Activated T-cell treated with anti-CD3 and anti-CD28 coated beads, Interleukin-2, amount 50 U/mL, for 4 hours (primary cell): ENCODE results near the gene IGSF11. TPM values are rescaled to one million over a fixed set of nuclear protein-coding genes. Genes with fewer than 3 reads are reported as not detected.
"Not testable (repeated sequence)": the region's sequence is repeated elsewhere in the genome, so short reads cannot be mapped to it uniquely, and the experiment has no call there.

Experiments used
- ATAC-seq, 2 donors: fragments of 200-7000 bp; cut with Tn5 transposase; one replicate each; pipeline ENCODE4 v1.10.0; 2021
- DNase-seq: peaks from one replicate; pipeline ENCODE4 v3.0.0-alpha.2; 2020
- H3K27me3 Mint-ChIP-seq: one replicate; pipeline ENCODE4 v1.8.0; 2021; ENCODE audit warnings: low read depth, mixed read lengths
- H3K36me3 Mint-ChIP-seq: one replicate; pipeline ENCODE4 v1.8.0; 2022; ENCODE audit warnings: mixed read lengths; ENCODE audit not compliant: insufficient read depth
- H3K4me1 Mint-ChIP-seq: one replicate; pipeline ENCODE4 v1.8.0; 2021; ENCODE audit warnings: low read depth, mixed read lengths
- H3K4me3 Mint-ChIP-seq: one replicate; pipeline ENCODE4 v1.8.0; 2021; ENCODE audit warnings: mild to moderate bottlenecking, moderate library complexity, mixed read lengths
- H3K9me3 Mint-ChIP-seq: one replicate; pipeline ENCODE4 v1.8.0; 2021; ENCODE audit warnings: mixed read lengths
- total RNA-seq, 3 donors: library from RNA; stranded (reverse); gene quantifications; one replicate each; pipeline ENCODE4 v1.2.1, GENCODE V29; 2021

Gene IGSF11, protein sequence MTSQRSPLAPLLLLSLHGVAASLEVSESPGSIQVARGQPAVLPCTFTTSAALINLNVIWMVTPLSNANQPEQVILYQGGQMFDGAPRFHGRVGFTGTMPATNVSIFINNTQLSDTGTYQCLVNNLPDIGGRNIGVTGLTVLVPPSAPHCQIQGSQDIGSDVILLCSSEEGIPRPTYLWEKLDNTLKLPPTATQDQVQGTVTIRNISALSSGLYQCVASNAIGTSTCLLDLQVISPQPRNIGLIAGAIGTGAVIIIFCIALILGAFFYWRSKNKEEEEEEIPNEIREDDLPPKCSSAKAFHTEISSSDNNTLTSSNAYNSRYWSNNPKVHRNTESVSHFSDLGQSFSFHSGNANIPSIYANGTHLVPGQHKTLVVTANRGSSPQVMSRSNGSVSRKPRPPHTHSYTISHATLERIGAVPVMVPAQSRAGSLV
- not detected for total RNA-seq

DNA sequence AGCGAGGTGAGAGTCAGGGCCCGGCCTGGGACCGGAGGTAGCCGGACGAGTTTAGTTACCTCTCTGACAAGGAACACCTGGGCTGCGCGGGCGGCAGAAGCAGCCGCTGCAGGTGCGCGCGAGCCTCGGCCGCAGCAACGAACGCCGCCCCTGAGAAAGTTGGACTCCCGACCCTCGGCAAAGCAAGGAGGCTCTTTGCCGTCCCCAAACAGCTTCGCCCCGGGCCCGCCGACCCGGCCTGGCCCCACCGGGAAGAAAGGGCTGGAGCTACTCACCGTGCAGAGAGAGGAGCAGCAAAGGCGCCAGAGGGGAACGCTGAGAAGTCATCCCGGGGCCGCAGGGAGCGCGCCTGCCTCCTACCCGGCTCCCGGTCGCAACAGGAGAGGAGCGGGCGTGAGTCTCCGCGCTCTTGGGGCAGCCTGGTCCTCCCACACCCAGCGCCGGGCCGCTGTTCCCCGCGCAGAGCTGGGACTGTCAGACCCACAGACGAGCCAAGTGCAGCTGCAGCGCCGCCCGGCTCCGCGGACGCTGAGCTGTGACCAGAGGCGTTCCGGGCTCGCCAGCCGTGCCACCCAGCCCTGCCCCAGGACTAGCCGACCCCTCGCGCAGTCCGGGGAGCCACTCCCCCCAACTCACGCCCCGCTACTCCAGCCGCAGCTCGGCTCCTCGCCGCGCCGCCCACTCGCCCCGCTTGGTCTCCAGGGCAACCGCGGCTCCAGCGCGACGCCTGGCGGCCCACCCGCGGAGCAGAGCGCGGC is at the start of gene IGSF11:
TSS of gene IGSF11 (minus strand) at position 591 of the 758 bp plus-strand sequence. CDS start at position 327, 264 bp downstream.
- peaks cover 3% of the 10 kb centered on the region for H3K4me1 Mint-ChIP-seq
- H3K27me3 Mint-ChIP-seq = peaks cover 41% of the 10 kb centered on the region
- H3K36me3 Mint-ChIP-seq = no peaks in the 10 kb centered on the region
- no peaks in the 10 kb centered on the region for H3K9me3 Mint-ChIP-seq
- peak within 1 kb of the TSS; percentile 86 for H3K4me3 Mint-ChIP-seq
- DNase-seq = peak; percentile 65
- ATAC-seq = peak; percentile 93 to 94

- ATAC-seq = no peak
- no peaks in the 10 kb centered on the region for H3K4me1 Mint-ChIP-seq
- no peak overlapping the region for H3K4me3 Mint-ChIP-seq
- no peaks in the 10 kb centered on the region for H3K36me3 Mint-ChIP-seq
- H3K27me3 Mint-ChIP-seq = peaks cover 4% of the 10 kb centered on the region
- DNase-seq = no peak
- peaks cover 3% of the 10 kb centered on the region for H3K9me3 Mint-ChIP-seq
These were observed 45.7 kb upstream of the IGSF11 start for GRCh38 chr3:119080364-119080763.

- H3K36me3 Mint-ChIP-seq = no peaks in the 10 kb centered on the region
These were observed 38.8 kb upstream of the IGSF11 start for GRCh38 chr3:119073258-119074001.

GRCh38 chr3:119072451-119072850 is 37.8 kb upstream of the IGSF11 start:
- not testable (repeated sequence) for H3K4me1 Mint-ChIP-seq, H3K9me3 Mint-ChIP-seq, H3K36me3 Mint-ChIP-seq, H3K4me3 Mint-ChIP-seq, DNase-seq, ATAC-seq
- peaks cover 20% of the 10 kb centered on the region for H3K27me3 Mint-ChIP-seq

More at GRCh38 chr3:119073258-119074001, 38.8 kb upstream of the IGSF11 start:
- Mint-ChIP-seq H3K27me3 (peaks cover 17% of the 10 kb centered on the region), H3K4me1 (no peaks in the 10 kb centered on the region), H3K4me3 (no peak overlapping the region), H3K9me3 (peaks cover 3% of the 10 kb centered on the region)
- DNase-seq (no peak), ATAC-seq (no peak)

- no peak for ATAC-seq
- Mint-ChIP-seq H3K4me3 (no peak overlapping the region), H3K4me1 (no peaks in the 10 kb centered on the region), H3K9me3 (no peaks in the 10 kb centered on the region), H3K36me3 (no peaks in the 10 kb centered on the region), H3K27me3 (peaks cover 20% of the 10 kb centered on the region)
- DNase-seq = no peak
These were observed 35.1 kb upstream of the IGSF11 start for GRCh38 chr3:119069725-119070124.

DNA sequence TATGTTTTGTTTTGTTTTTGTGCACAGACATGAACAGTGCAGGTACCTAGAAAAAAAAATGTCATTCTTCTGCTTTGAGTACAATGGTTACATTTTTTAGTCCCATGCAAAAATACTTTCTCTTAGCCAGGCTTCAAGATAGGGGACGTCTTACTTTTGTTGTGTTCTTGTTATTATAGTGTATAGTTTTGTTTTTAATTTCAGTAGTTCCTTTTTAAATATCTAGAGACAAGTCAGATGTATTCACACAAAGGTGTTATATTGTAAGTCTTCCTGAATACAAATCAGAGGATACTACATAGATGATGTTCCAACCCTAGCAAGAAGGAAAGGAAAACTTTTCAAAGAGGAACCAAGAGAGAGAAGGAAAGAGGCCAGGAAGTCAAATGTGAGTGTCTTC is 28.8 kb upstream of the IGSF11 start:
- no peak overlapping the region for H3K4me3 Mint-ChIP-seq
- no peaks in the 10 kb centered on the region for H3K9me3 Mint-ChIP-seq
- no peaks in the 10 kb centered on the region for H3K4me1 Mint-ChIP-seq
- H3K27me3 Mint-ChIP-seq = peaks cover 3% of the 10 kb centered on the region
- H3K36me3 Mint-ChIP-seq = no peaks in the 10 kb centered on the region
- ATAC-seq (no peak), DNase-seq (no peak)

DNA sequence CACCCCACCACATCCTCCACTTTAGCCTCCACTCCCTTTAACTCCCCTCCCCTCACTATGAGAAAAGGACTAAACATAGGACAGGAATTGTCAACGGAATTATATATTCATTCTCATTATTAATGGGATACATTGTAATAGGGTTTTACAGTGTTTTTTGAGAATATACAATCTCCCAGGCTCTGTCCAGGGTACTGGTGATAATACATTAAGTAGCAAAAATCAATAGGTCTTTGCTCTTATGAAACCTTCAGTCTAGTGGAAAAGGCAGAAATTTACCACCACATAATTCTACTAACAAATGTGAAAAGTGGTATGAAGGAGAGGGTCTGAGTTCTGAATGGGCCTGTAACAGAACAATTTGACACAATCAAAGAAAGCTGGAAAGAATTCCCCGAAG is 28.2 kb upstream of the IGSF11 start:
- ATAC-seq (no peak), DNase-seq (no peak)
- H3K9me3 Mint-ChIP-seq = no peaks in the 10 kb centered on the region
- H3K36me3 Mint-ChIP-seq = no peaks in the 10 kb centered on the region
- H3K4me1 Mint-ChIP-seq = no peaks in the 10 kb centered on the region
- H3K27me3 Mint-ChIP-seq = peaks cover 2% of the 10 kb centered on the region
- no peak overlapping the region for H3K4me3 Mint-ChIP-seq

DNA sequence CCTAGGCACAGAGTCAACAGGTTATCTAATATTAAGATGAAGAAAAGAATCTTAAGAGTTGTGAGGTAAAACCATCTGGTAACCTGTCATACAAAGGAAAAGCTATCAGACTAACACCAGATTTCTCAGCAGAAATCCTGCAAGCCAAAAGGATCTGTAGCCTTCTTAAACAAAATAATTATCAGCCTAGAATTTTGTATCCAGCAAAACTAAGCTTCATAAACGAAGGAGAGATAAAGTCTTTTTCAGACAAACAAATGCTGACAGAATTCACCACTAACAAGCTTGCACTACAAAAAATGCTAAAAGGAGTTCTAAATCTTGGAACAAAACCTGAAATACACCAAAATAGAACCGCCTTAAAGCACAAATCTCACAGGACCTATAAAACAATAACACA is 9.9 kb upstream of the IGSF11 start:
- H3K4me3 Mint-ChIP-seq = no peak overlapping the region
- no peak for ATAC-seq
- no peaks in the 10 kb centered on the region for H3K36me3 Mint-ChIP-seq
- H3K27me3 Mint-ChIP-seq = peaks cover 16% of the 10 kb centered on the region
- peaks cover 6% of the 10 kb centered on the region for H3K9me3 Mint-ChIP-seq
- DNase-seq = no peak
- H3K4me1 Mint-ChIP-seq = no peaks in the 10 kb centered on the region

GRCh38 chr3:119042162-119042561 is 7.5 kb upstream of the IGSF11 start:
- no peak for DNase-seq
- Mint-ChIP-seq H3K4me3 (no peak overlapping the region), H3K27me3 (peaks cover 22% of the 10 kb centered on the region), H3K4me1 (no peaks in the 10 kb centered on the region), H3K9me3 (peaks cover 6% of the 10 kb centered on the region), H3K36me3 (no peaks in the 10 kb centered on the region)
- no peak for ATAC-seq

DNA sequence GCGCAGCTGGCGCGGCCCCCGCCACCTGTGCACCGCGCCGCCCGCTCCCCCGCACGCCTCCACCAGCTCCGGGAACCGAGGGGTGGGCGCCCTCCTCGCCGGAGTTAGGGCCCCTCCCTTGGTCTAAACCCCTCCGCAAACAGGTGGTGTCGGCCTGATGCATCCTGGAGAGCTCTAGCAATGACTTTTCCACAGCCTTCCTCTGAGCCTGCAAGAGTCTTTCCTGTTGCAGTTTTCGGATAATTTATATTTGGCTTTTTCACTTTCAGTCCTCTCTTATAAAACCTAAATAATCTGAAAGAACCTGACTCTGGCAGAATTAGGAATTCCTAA is 334 bp upstream of the IGSF11 start:
- Mint-ChIP-seq H3K9me3 (no peaks in the 10 kb centered on the region), H3K36me3 (no peaks in the 10 kb centered on the region), H3K27me3 (peaks cover 41% of the 10 kb centered on the region), H3K4me1 (peaks cover 3% of the 10 kb centered on the region), H3K4me3 (peak overlapping the region; percentile 66)
- DNase-seq (no peak), ATAC-seq (no peak)

- H3K9me3 Mint-ChIP-seq = no peaks in the 10 kb centered on the region
- ATAC-seq (no peak), DNase-seq (no peak)
- H3K4me3 Mint-ChIP-seq = peak overlapping the region; percentile 86
- H3K4me1 Mint-ChIP-seq = peaks cover 3% of the 10 kb centered on the region
- H3K27me3 Mint-ChIP-seq = peaks cover 41% of the 10 kb centered on the region
- no peaks in the 10 kb centered on the region for H3K36me3 Mint-ChIP-seq
These were observed 1.0 kb downstream of the IGSF11 start for GRCh38 chr3:119033393-119034255.

- DNase-seq = no peak
- no peaks in the 10 kb centered on the region for H3K36me3 Mint-ChIP-seq
- no peaks in the 10 kb centered on the region for H3K27me3 Mint-ChIP-seq
- no peaks in the 10 kb centered on the region for H3K9me3 Mint-ChIP-seq
- no peak overlapping the region for H3K4me3 Mint-ChIP-seq
- peaks cover under 1% of the 10 kb centered on the region for H3K4me1 Mint-ChIP-seq
- ATAC-seq = no peak
These were observed 9.4 kb downstream of the IGSF11 start for GRCh38 chr3:119025171-119025795.

DNA sequence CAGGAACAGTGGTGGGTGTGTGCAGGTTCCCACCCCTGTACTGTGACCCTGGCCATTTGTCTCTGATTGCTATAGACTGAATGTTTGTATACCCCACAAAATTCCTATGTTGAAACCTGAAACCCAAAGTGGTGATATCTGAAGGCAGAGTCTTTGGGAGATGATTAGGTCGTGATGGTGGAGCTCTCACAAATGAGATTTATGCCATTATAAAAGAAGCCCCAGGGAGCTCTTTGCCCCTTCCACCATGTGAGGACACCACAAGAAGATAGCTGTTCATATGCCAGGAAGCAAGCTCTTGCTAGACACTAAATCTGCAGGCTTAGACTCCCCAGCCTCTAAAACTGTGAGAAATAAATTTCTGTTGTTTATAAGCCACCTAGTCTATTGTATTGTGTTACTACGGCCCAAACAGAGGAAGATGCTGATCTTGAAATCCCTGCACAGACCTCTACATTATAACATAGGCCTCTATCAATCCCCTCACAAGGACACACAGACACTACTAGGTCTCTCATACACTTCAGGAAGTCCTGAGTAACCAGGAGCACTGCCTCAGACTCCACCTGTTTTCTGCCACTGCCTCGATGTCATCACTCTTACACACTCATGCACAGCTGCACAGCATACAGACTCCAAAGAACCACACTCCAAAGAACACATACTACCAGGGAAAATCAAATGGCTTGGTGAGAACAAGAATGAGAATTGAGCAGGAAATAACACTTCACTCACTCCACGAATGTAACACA is 14.7 kb downstream of the IGSF11 start:
- peaks cover 2% of the 10 kb centered on the region for H3K4me1 Mint-ChIP-seq
- ATAC-seq (no peak), DNase-seq (no peak)
- no peaks in the 10 kb centered on the region for H3K9me3 Mint-ChIP-seq
- H3K4me3 Mint-ChIP-seq = no peak overlapping the region
- H3K27me3 Mint-ChIP-seq = no peaks in the 10 kb centered on the region
- H3K36me3 Mint-ChIP-seq = no peaks in the 10 kb centered on the region
